GM12878 (cell line): ENCODE data around the gene NECTIN2. TPM values are rescaled to one million over a fixed set of nuclear protein-coding genes. Genes with fewer than 3 reads are reported as not detected.

Source experiments
- ATAC-seq: fragments of 200-7000 bp; cut with Tn5 transposase; 3 replicates; pipeline ENCODE4 v1.9.1; 2020; ENCODE audit warnings: mild to moderate bottlenecking, moderate library complexity
- BruUV-seq: library from RNA; stranded (reverse); fragments of 400-500 nt; replicated peaks from 2 replicates; lab custom pipeline; 2021; lab: Mats Ljungman, UMichigan
- CTCF ChIA-PET: fragments of 300-600 bp; sonication (Branson Sonifier 250); formaldehyde crosslinking; extraction: SDS; loops from one replicate; lab custom pipeline; 2021; ENCODE audit warnings: inconsistent platforms; lab: Yijun Ruan, JAX
- POLR2A ChIA-PET: fragments of 350-600 bp; formaldehyde crosslinking; extraction: SDS; loops from one replicate; lab custom pipeline; 2021; ENCODE audit warnings: inconsistent platforms; lab: Charles Lee
- RAD21 ChIA-PET: fragments of 300-600 bp; sonication (Branson Sonifier 250); formaldehyde crosslinking; loops from one replicate; lab custom pipeline; 2023; ENCODE audit warnings: antibody characterized with exemption; ENCODE audit not compliant: unreplicated experiment; lab: Charles Lee
- SMC1A ChIA-PET: fragments of 300-600 bp; sonication (Branson Sonifier 250); formaldehyde crosslinking; loops from one replicate; lab custom pipeline; 2023; ENCODE audit not compliant: unreplicated experiment, uncharacterized antibody; lab: Charles Lee
- DNase-seq: peaks from one replicate; pipeline ENCODE4 v3.0.0-alpha.2; 2011; ENCODE audit warnings: low read depth, low spot score
- FAIRE-seq: peaks from 3 replicates; lab custom pipeline; 2011; peaks lifted over from hg19 to GRCh38; lab: Jason Lieb, UNC
- H2AFZ ChIP-seq: 2 replicates; pipeline ENCODE4 v1.6.0; 2011; ENCODE audit warnings: low read depth, low read length, control low read depth; ENCODE audit not compliant: control insufficient read depth
- H3K27ac ChIP-seq: 2 replicates; pipeline ENCODE4 v1.5.1; 2011; ENCODE audit warnings: control low read depth; ENCODE audit not compliant: control insufficient read depth, insufficient read depth
- H3K27me3 ChIP-seq, 2 experiments: replicated peaks in 1 of 2; 2 replicates each; pipeline versions ENCODE4 v1.6.0 to v1.6.1; 2011; ENCODE audit warnings: low read length in 1 of 2; ENCODE audit not compliant: control insufficient read depth in 2 of 2, insufficient read depth in 2 of 2
- H3K36me3 ChIP-seq, 2 experiments: 2 replicates each; pipeline ENCODE4 v1.5.1; 2011; ENCODE audit warnings: low read length in 1 of 2; ENCODE audit not compliant: control insufficient read depth in 2 of 2, insufficient read depth in 2 of 2
- H3K4me1 ChIP-seq: 2 replicates; pipeline ENCODE4 v1.6.1; 2011; ENCODE audit warnings: mild to moderate bottlenecking, low read length, moderate library complexity, mixed read lengths; ENCODE audit not compliant: control insufficient read depth, insufficient read depth
- H3K4me2 ChIP-seq: 2 replicates; pipeline ENCODE4 v1.6.0; 2011; ENCODE audit warnings: control low read depth; ENCODE audit not compliant: control insufficient read depth, insufficient read depth
- H3K4me3 ChIP-seq: fragments of 200-600 bp; sonication (generic); 2 replicates; pipeline ENCODE4 v1.5.1; 2016
- H3K79me2 ChIP-seq: 2 replicates; pipeline ENCODE4 v1.6.0; 2011; ENCODE audit warnings: low read length; ENCODE audit not compliant: control insufficient read depth, insufficient read depth
- H3K9ac ChIP-seq: 2 replicates; pipeline ENCODE4 v1.8.0; 2011; ENCODE audit warnings: low read length, control low read depth, mixed read lengths; ENCODE audit not compliant: control insufficient read depth, insufficient read depth
- H3K9me3 ChIP-seq: replicated peaks from 3 replicates; pipeline ENCODE4 v1.5.1; 2011; ENCODE audit warnings: mild to moderate bottlenecking, low read length; ENCODE audit not compliant: control insufficient read depth, insufficient read depth
- H4K20me1 ChIP-seq: 2 replicates; pipeline ENCODE4 v1.6.0; 2011; ENCODE audit not compliant: control insufficient read depth, insufficient read depth
- CBX3 ChIP-seq: fragments of 200-600 bp; sonication (generic); IDR thresholded peaks from 2 replicates; pipeline ENCODE4 v1.6.1; 2016; ENCODE audit warnings: low read depth, borderline replicate concordance
- CREB1 ChIP-seq: IDR thresholded peaks from 2 replicates; pipeline ENCODE4 v1.6.1; 2012; ENCODE audit warnings: low read depth, mild to moderate bottlenecking, inconsistent platforms
- EP300 ChIP-seq, 2 experiments: fragments of 150-350 bp in 1 of 2; IDR thresholded peaks; 2 replicates each; pipeline ENCODE4 v1.6.1; 2011 to 2012; ENCODE audit warnings: low read depth in 2 of 2, low read length in 2 of 2, borderline replicate concordance in 1 of 2, improper control_type of control experiment in 1 of 2, inconsistent platforms in 1 of 2; ENCODE audit not compliant: control insufficient read depth in 1 of 2
- IKZF2 ChIP-seq, 2 experiments: fragments of 450-650 bp; IDR thresholded peaks; 2 replicates each; pipeline ENCODE4 v1.6.1; 2017; ENCODE audit warnings: mild to moderate bottlenecking in 2 of 2, moderate library complexity in 2 of 2
- MXI1 ChIP-seq: fragments of 150-350 bp; IDR thresholded peaks from 2 replicates; pipeline ENCODE4 v1.6.1; 2011; ENCODE audit warnings: low read depth, mild to moderate bottlenecking, inconsistent platforms, low read length, improper control_type of control experiment
- NFXL1 ChIP-seq: fragments of 450-650 bp; IDR thresholded peaks from 2 replicates; pipeline ENCODE4 v1.6.1; 2017; ENCODE audit warnings: antibody characterized with exemption, mild to moderate bottlenecking, borderline replicate concordance
- NFYA ChIP-seq: IDR thresholded peaks from 2 replicates; pipeline ENCODE4 v1.6.1; 2011; ENCODE audit warnings: low read depth, mild to moderate bottlenecking, low read length, improper control_type of control experiment, borderline replicate concordance
- PML ChIP-seq: IDR thresholded peaks from 2 replicates; pipeline ENCODE4 v1.6.1; 2012; ENCODE audit warnings: low read length, inconsistent platforms
- POLR2AphosphoS5 ChIP-seq: IDR thresholded peaks from 2 replicates; pipeline ENCODE4 v1.6.1; 2011; ENCODE audit warnings: mild to moderate bottlenecking, low read length, inconsistent platforms
- RAD21 ChIP-seq: IDR thresholded peaks from 2 replicates; pipeline ENCODE4 v1.6.1; 2011; ENCODE audit warnings: mild to moderate bottlenecking, low read depth, low read length, moderate library complexity; ENCODE audit not compliant: insufficient read depth
- RB1 ChIP-seq: fragments of 450-650 bp; formaldehyde crosslinking; IDR thresholded peaks from 2 replicates; pipeline ENCODE4 v1.6.1; 2017; ENCODE audit warnings: mild to moderate bottlenecking, borderline replicate concordance
- RCOR1 ChIP-seq: conservative IDR thresholded peaks from 2 replicates; pipeline ENCODE4 v1.6.1; 2012; ENCODE audit warnings: low read depth, low read length, improper control_type of control experiment
- SMARCA5 ChIP-seq: fragments of 450-650 bp; IDR thresholded peaks from 2 replicates; pipeline ENCODE4 v1.6.1; 2017; ENCODE audit warnings: mild to moderate bottlenecking
- STAT1 ChIP-seq: fragments of 450-650 bp; conservative IDR thresholded peaks from 2 replicates; pipeline ENCODE4 v1.6.1; 2014; ENCODE audit warnings: antibody characterized with exemption, mild to moderate bottlenecking
- WGBS: methylation state at CpG from one replicate; pipeline ENCODE4 v1.1.6; 2016; ENCODE audit warnings: low lambda C conversion rate; ENCODE audit not compliant: insufficient replicate concordance, insufficient coverage; ENCODE audit errors: missing lambda C conversion rate; 5-methylcytosine and 5-hydroxymethylcytosine counted together
- in situ Hi-C: fragments of 300-500 bp; cut with MboI; formaldehyde crosslinking; loops from 9 replicates; pipeline ENCODE4 v1.14.3; 2018; ENCODE audit warnings: mixed read lengths
- intact Hi-C: fragments of 100-400 bp; cut with micrococcal nuclease; formaldehyde crosslinking; loops from one replicate; pipeline ENCODE4 v1.14.2; 2022; ENCODE audit not compliant: unreplicated experiment
- polyA plus RNA-seq, 11 experiments: library from polyadenylated mRNA; depleted of rRNA in 4 of 11; unstranded in 6 of 11; stranded (reverse) in 5 of 11; fragments of >200 nt; fragmentation: Nextera tagmentation in 4 of 11; fragmentation: Illumina TruSeq in 1 of 11; extraction: Ambion mirVana in 4 of 11; extraction: Trizol in 1 of 11; gene quantifications; 1 replicate in 1 of 11; 2 replicates in 10 of 11; pipeline versions ENCODE4 v1.2.1 to v1.2.3, GENCODE V29; 2011 to 2016; ENCODE audit warnings: inconsistent platforms in 2 of 11, missing spikeins in 2 of 11, low read depth in 1 of 11
- total RNA-seq, 4 experiments: library from RNA; depleted of rRNA in 3 of 4; stranded (reverse); fragments of >200 nt in 3 of 4; fragmentation: Illumina TruSeq in 1 of 4; extraction: Trizol in 1 of 4; gene quantifications; 2 replicates each; pipeline versions ENCODE4 v1.2.1 to v1.2.3, GENCODE V29; 2013 to 2021
- TF ChIP-seq, protein P1 (sequence below): IDR thresholded peaks from 2 replicates; pipeline ENCODE4 v1.6.1; 2012; ENCODE audit warnings: low read length, inconsistent platforms
- TF ChIP-seq, protein P2 (sequence below): fragments of 450-650 bp; formaldehyde crosslinking; IDR thresholded peaks from 2 replicates; pipeline ENCODE4 v1.4.0; 2022; ENCODE audit warnings: mild to moderate bottlenecking, moderate library complexity
- TF ChIP-seq, protein P3 (sequence below): IDR thresholded peaks from 2 replicates; pipeline ENCODE4 v1.6.1; 2011; ENCODE audit warnings: low read depth, mild to moderate bottlenecking, low read length, moderate library complexity, borderline replicate concordance; ENCODE audit errors: extremely low read depth
- TF ChIP-seq, protein P4 (sequence below): fragments of 450-650 bp; conservative IDR thresholded peaks from 2 replicates; pipeline ENCODE4 v1.6.1; 2017; ENCODE audit warnings: mild to moderate bottlenecking, moderate library complexity

NECTIN2 gene
- total and polyA plus RNA-seq, 10 of the 15 experiments (the other 5 are each of a cell fraction or from before 2014, with no cell fraction given): 0.05 to 0.36 (median 0.26) TPM; not detected in 5

DNA sequence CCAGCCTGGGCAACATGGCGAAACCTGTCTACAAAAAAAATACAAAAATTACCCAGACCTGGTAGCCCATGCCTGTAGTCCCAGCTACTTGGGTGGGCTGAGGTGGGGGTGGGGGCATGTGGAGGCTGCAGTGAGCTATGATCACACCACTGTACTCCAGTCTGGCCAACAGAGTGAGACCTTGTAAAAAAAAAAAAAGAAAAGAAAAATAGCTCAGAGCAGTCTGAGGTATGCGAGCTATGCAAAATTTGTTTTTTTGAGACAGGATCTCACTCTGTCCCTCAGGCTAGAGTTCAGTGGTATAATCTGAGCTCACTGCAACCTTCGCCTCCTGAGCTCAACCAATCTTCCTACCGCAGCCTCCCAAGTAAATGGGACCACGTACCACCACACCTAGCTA lies 37.8 kb downstream of the NECTIN2 start:
- no peaks in the 10 kb centered on the region for H3K36me3 ChIP-seq
- no peak overlapping the region for H2AFZ ChIP-seq
- H4K20me1 ChIP-seq: no peaks in the 10 kb centered on the region
- POLR2A ChIA-PET: interaction anchor here (0.6 kb wide), 1 partner anchor 14 kb away, joined by 3 read pairs; no protein-coding TSS in a partner anchor
- WGBS: 17% methylated on average over 5 of the region's 5 CpGs
- no peak for DNase-seq
- H3K27me3 ChIP-seq: no peaks in the 10 kb centered on the region
- in situ Hi-C loops (no loop called here), intact Hi-C loops (no loop called here)
- no peak overlapping the region for H3K9ac ChIP-seq
- no peak for FAIRE-seq
- CTCF ChIA-PET: interaction anchor here (1.1 to 1.4 kb wide), 2 partner anchors 100 to 313 kb away, joined by 3 to 4 read pairs; no protein-coding TSS in a partner anchor
- H3K4me1 ChIP-seq: no peaks in the 10 kb centered on the region
- SMC1A ChIA-PET: interaction anchor here (0.7 kb wide), 1 partner anchor 80 kb away, joined by 4 read pairs; no protein-coding TSS in a partner anchor
- RAD21 ChIA-PET: no interaction called here
- H3K9me3 ChIP-seq: no peaks in the 10 kb centered on the region
- no peak overlapping the region for H3K27ac ChIP-seq
- ATAC-seq: no peak
- H3K4me2 ChIP-seq: no peak overlapping the region
- H3K79me2 ChIP-seq: no peaks in the 10 kb centered on the region
- no peak overlapping the region for H3K4me3 ChIP-seq
- no TSS peak for BruUV-seq
- TF ChIP-seq CREB1 (no peak), RCOR1 (no peak), RB1 (no peak), NFXL1 (no peak), PML (no peak), MXI1 (no peak), POLR2AphosphoS5 (no peak), CBX3 (no peak), STAT1 (no peak), SMARCA5 (no peak), NFYA (no peak), IKZF2 (IDR thresholded peaks at IDR 0.05) (no peak), RAD21 (no peak), EP300 (IDR thresholded peaks at IDR 0.05; ENCODE audit: borderline replicate concordance in 1 of 2, control insufficient read depth in 1 of 2, low read depth in 2 of 2, low read length in 2 of 2) (no peak)
- TF ChIP-seq, protein P1, sequence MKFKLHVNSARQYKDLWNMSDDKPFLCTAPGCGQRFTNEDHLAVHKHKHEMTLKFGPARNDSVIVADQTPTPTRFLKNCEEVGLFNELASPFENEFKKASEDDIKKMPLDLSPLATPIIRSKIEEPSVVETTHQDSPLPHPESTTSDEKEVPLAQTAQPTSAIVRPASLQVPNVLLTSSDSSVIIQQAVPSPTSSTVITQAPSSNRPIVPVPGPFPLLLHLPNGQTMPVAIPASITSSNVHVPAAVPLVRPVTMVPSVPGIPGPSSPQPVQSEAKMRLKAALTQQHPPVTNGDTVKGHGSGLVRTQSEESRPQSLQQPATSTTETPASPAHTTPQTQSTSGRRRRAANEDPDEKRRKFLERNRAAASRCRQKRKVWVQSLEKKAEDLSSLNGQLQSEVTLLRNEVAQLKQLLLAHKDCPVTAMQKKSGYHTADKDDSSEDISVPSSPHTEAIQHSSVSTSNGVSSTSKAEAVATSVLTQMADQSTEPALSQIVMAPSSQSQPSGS: no peak
- TF ChIP-seq, protein P2, sequence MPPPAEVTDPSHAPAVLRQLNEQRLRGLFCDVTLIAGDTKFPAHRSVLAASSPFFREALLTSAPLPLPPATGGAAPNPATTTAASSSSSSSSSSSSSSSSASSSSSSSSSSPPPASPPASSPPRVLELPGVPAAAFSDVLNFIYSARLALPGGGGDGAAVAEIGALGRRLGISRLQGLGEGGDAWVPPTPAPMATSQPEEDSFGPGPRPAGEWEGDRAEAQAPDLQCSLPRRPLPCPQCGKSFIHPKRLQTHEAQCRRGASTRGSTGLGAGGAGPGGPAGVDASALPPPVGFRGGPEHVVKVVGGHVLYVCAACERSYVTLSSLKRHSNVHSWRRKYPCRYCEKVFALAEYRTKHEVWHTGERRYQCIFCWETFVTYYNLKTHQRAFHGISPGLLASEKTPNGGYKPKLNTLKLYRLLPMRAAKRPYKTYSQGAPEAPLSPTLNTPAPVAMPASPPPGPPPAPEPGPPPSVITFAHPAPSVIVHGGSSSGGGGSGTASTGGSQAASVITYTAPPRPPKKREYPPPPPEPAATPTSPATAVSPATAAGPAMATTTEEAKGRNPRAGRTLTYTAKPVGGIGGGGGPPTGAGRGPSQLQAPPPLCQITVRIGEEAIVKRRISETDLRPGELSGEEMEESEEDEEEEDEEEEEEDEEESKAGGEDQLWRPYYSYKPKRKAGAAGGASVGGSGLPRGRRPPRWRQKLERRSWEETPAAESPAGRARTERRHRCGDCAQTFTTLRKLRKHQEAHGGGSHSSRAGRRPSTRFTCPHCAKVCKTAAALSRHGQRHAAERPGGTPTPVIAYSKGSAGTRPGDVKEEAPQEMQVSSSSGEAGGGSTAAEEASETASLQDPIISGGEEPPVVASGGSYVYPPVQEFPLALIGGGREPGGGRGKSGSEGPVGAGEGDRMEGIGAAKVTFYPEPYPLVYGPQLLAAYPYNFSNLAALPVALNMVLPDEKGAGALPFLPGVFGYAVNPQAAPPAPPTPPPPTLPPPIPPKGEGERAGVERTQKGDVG: no peak
- TF ChIP-seq, protein P3, sequence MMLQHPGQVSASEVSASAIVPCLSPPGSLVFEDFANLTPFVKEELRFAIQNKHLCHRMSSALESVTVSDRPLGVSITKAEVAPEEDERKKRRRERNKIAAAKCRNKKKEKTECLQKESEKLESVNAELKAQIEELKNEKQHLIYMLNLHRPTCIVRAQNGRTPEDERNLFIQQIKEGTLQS: no peak
- TF ChIP-seq, protein P4, sequence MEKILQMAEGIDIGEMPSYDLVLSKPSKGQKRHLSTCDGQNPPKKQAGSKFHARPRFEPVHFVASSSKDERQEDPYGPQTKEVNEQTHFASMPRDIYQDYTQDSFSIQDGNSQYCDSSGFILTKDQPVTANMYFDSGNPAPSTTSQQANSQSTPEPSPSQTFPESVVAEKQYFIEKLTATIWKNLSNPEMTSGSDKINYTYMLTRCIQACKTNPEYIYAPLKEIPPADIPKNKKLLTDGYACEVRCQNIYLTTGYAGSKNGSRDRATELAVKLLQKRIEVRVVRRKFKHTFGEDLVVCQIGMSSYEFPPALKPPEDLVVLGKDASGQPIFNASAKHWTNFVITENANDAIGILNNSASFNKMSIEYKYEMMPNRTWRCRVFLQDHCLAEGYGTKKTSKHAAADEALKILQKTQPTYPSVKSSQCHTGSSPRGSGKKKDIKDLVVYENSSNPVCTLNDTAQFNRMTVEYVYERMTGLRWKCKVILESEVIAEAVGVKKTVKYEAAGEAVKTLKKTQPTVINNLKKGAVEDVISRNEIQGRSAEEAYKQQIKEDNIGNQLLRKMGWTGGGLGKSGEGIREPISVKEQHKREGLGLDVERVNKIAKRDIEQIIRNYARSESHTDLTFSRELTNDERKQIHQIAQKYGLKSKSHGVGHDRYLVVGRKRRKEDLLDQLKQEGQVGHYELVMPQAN: no peak
